Activated T-helper 2 cell treated with anti-CD3 and anti-CD28 coated beads, Interferon-gamma antibody, Interleukin-2, Interleukin-4, amounts not matched to agents 10 μg/mL and 5 μg/mL and 100 μg/mL, durations not matched to agents 14 hours and 24 hours and 36 hours (primary cell): ENCODE data around the gene IFIT3. TPM values are rescaled to one million over a fixed set of nuclear protein-coding genes. Genes with fewer than 3 reads are reported as not detected.

ENCODE experiments used
- DNase-seq: peaks from one replicate; pipeline ENCODE4 v3.0.0; 2021; ENCODE audit warnings: low spot score
- H3K27ac Mint-ChIP-seq: one replicate; pipeline ENCODE4 v1.8.0; 2021; ENCODE audit warnings: mixed read lengths
- H3K27me3 Mint-ChIP-seq: one replicate; pipeline ENCODE4 v1.8.0; 2021; ENCODE audit warnings: low read depth, mixed read lengths
- H3K36me3 Mint-ChIP-seq: one replicate; pipeline ENCODE4 v1.8.0; 2021; ENCODE audit warnings: low read depth, mixed read lengths
- H3K4me1 Mint-ChIP-seq: one replicate; pipeline ENCODE4 v1.8.0; 2021; ENCODE audit warnings: low read depth, mixed read lengths
- H3K4me3 Mint-ChIP-seq: one replicate; pipeline ENCODE4 v1.8.0; 2021; ENCODE audit warnings: low read depth, mild to moderate bottlenecking, moderate library complexity, mixed read lengths
- H3K9me3 Mint-ChIP-seq: one replicate; pipeline ENCODE4 v1.8.0; 2021; ENCODE audit warnings: mixed read lengths
- intact Hi-C: fragments of 100-400 bp; cut with micrococcal nuclease; formaldehyde crosslinking; loops from one replicate; pipeline ENCODE4 v1.15.1; 2023
- total RNA-seq: library from RNA; stranded (reverse); gene quantifications from 2 replicates; pipeline ENCODE4 v1.2.3, GENCODE V29; 2022

Gene IFIT3
- total RNA-seq, 1 donor from 2014 or later = 0.94 TPM

DNA sequence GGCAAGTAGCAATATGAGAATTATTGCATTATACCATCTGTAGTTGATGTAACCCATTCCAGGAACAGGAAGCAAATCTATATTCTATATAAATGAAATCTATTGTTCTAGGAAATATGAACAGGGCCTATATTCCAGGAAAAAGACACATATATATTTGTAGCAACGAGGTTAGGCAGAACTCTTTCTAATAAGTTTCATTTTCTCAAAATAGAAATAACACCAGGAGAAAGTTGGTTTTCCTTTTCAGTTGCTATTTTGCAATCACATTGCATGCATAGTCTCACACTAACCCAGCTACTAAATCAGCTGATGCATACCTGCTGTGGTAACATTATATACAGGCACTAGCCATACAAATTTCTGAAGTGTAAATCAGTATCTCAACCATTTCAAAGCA, 32.2 kb upstream of the IFIT3 start:
- intact Hi-C loops = no loop called here
- Mint-ChIP-seq H3K36me3 (peaks cover 4% of the 10 kb centered on the region), H3K27me3 (peaks cover 17% of the 10 kb centered on the region), H3K4me3 (no peak overlapping the region), H3K9me3 (peaks cover 19% of the 10 kb centered on the region), H3K4me1 (peaks cover 15% of the 10 kb centered on the region), H3K27ac (no peak overlapping the region)
- no peak for DNase-seq

DNA sequence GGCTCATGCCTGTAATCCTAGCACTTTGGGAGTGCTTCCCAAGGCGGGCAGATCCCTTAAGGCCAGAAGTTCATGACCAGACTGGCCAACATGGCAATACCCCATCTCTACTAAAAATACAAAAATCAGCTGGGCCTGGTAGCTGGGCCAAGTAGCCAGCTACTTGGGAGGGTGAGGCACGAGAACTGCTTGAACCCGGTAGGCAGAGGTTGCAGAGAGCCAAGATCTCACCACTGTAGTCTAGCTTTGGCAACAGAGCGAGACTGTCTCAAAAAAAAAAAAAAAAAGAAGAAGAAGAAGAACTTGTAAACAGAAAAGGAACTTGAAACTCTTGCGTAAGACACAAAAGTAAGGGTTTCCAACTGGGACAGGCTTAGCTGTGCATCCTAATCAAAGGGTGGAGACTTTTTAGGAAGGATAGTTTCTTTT, 31.6 kb upstream of the IFIT3 start:
- no peak overlapping the region for H3K27ac Mint-ChIP-seq
- intact Hi-C loops = no loop called here
- H3K4me1 Mint-ChIP-seq = peaks cover 19% of the 10 kb centered on the region
- no peak for DNase-seq
- peaks cover 19% of the 10 kb centered on the region for H3K9me3 Mint-ChIP-seq
- peaks cover 4% of the 10 kb centered on the region for H3K36me3 Mint-ChIP-seq
- H3K27me3 Mint-ChIP-seq = peaks cover 17% of the 10 kb centered on the region
- H3K4me3 Mint-ChIP-seq = no peak overlapping the region

- Mint-ChIP-seq H3K36me3 (peaks cover 4% of the 10 kb centered on the region), H3K4me1 (peaks cover 30% of the 10 kb centered on the region), H3K9me3 (peaks cover 19% of the 10 kb centered on the region), H3K27me3 (peaks cover 12% of the 10 kb centered on the region), H3K27ac (no peak overlapping the region), H3K4me3 (no peak overlapping the region)
- DNase-seq = no peak
- intact Hi-C loops = no loop called here
Observed at GRCh38 chr10:89297356-89297755, 30.4 kb upstream of the IFIT3 start.

- no peak overlapping the region for H3K27ac Mint-ChIP-seq
- intact Hi-C loops = no loop called here
- peaks cover 4% of the 10 kb centered on the region for H3K36me3 Mint-ChIP-seq
- no peak for DNase-seq
- no peak overlapping the region for H3K4me3 Mint-ChIP-seq
- H3K4me1 Mint-ChIP-seq = peaks cover 34% of the 10 kb centered on the region
- peaks cover 12% of the 10 kb centered on the region for H3K27me3 Mint-ChIP-seq
- H3K9me3 Mint-ChIP-seq = peaks cover 19% of the 10 kb centered on the region
Observed at GRCh38 chr10:89297791-89298190, 30.0 kb upstream of the IFIT3 start.

DNA sequence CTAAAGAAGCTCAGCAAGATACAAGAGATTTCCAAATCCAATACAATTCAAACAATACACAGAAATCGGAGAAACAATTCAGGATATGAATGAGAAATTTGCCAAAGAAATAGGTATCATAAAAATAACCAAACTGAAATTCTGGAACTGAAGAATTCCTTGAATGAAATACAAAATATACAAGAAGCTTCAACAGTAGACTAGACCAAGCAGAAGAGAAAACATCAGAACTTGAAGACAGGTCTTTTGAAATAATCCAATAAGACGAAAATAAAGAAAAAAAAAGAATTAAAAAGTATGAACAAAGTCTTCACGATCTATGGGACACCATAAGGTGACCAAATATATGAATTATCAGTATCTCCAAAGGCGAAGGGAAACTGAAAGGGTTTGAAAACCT, 28.8 kb upstream of the IFIT3 start:
- Mint-ChIP-seq H3K4me1 (peaks cover 38% of the 10 kb centered on the region), H3K9me3 (peaks cover 19% of the 10 kb centered on the region), H3K27me3 (peaks cover 15% of the 10 kb centered on the region), H3K36me3 (peaks cover 4% of the 10 kb centered on the region), H3K4me3 (no peak overlapping the region), H3K27ac (no peak overlapping the region)
- intact Hi-C loops = no loop called here
- no peak for DNase-seq

DNA sequence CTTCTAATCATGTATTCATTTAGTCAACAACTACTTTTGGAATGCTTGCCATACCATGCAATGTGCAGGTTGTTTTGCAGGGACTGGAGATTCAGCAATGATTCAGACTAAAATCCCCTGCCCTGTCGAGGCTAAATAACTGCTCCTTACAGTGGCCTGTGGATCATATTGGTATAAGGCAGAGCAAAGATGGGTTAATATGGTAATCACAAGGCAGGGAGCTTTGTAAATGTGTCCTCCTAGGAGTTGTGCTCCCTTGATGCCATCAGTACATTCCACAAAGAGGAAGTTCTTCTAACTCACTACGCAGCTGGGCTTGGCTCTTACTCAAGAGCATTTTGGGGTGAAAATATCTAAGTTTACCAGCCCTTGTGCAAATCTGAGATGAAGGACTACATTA, 26.6 kb upstream of the IFIT3 start:
- Mint-ChIP-seq H3K27me3 (peaks cover 20% of the 10 kb centered on the region), H3K36me3 (peaks cover 11% of the 10 kb centered on the region), H3K27ac (no peak overlapping the region), H3K4me3 (peak overlapping the region; percentile 74), H3K9me3 (peaks cover 19% of the 10 kb centered on the region), H3K4me1 (peaks cover 27% of the 10 kb centered on the region)
- intact Hi-C loops = loop anchor here (5.0 kb wide), 1 partner anchor 91 kb away; the partner anchor contains the start of gene IFIT1
- no peak for DNase-seq

DNA sequence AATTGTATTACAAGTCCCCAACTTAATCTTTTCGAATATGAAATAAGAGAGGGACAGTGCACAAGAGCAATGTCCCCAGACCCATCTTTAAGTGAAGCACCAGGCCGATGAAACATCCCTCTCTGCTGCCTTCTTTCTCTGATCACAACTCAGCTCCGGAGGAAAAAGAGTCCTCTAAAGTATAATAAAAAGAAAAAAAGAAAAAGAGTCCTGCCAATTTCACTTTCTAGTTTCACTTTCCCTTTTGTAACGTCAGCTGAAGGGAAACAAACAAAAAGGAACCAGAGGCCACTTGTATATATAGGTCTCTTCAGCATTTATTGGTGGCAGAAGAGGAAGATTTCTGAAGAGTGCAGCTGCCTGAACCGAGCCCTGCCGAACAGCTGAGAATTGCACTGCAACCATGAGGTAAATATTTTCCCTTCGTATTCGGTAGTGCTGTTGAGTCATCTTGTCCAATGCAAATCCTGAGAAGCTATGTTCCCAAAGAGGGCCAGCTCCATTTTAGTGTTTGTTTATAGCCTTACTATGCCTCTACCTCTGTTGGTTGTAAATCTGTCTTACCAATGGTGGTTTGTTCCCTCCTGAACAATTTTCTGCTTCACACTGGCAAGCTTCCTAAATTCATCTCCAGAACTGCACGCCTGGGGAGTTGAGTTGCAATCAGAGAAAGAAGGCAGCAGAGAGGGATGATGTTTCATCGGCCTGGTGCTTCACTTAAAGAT, 25.9 kb upstream of the IFIT3 start, which contains the start of gene IFIT2:
Gene IFIT2 (plus strand): TSS at position 326 of the 725 bp plus-strand sequence. CDS start 78 bp downstream, at position 404.
- H3K4me1 Mint-ChIP-seq = peaks cover 24% of the 10 kb centered on the region
- H3K4me3 Mint-ChIP-seq = peak within 1 kb of the TSS; percentile 74
- peaks cover 19% of the 10 kb centered on the region for H3K9me3 Mint-ChIP-seq
- H3K36me3 Mint-ChIP-seq = peaks cover 15% of the 10 kb centered on the region
- intact Hi-C loops = loop anchor here (5.0 kb wide), 1 partner anchor 90 kb away; the partner anchor contains the start of gene IFIT1
- peak within 1 kb of the TSS; percentile 30 for H3K27ac Mint-ChIP-seq
- H3K27me3 Mint-ChIP-seq = peaks cover 17% of the 10 kb centered on the region
- DNase-seq = peak; percentile 12

DNA sequence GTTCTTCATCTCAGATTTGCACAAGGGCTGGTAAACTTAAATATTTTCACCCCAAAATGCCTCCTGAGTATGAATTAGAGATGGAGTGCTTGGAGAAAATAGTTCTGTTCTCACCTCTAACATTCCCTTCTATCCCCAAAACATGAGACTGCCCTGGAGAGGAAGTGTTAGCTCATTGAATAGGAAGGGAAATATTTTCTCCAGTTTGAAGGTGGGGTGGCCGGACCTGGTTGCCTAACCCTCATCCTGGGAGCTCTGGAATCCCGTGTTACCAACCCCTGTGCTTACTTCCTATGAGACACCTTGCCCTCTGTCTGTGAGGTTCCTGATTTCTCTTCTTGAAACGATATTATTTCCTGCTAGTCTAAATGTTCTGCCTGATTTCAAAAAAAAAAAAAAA, 25.2 kb upstream of the IFIT3 start:
- intact Hi-C loops = loop anchor here (5.0 kb wide), 1 partner anchor 90 kb away; the partner anchor contains the start of gene IFIT1
- peaks cover 24% of the 10 kb centered on the region for H3K4me1 Mint-ChIP-seq
- no peak overlapping the region for H3K27ac Mint-ChIP-seq
- H3K36me3 Mint-ChIP-seq = peaks cover 20% of the 10 kb centered on the region
- peaks cover 16% of the 10 kb centered on the region for H3K27me3 Mint-ChIP-seq
- H3K4me3 Mint-ChIP-seq = peak overlapping the region; percentile 74
- H3K9me3 Mint-ChIP-seq = peaks cover 19% of the 10 kb centered on the region
- no peak for DNase-seq

GRCh38 chr10:89303161-89303560, 24.6 kb upstream of the IFIT3 start:
- intact Hi-C loops = loop anchor here (5.0 kb wide), 1 partner anchor 89 kb away; the partner anchor contains the start of gene IFIT1
- Mint-ChIP-seq H3K36me3 (peaks cover 20% of the 10 kb centered on the region), H3K4me3 (peak overlapping the region; percentile 23), H3K9me3 (peaks cover 18% of the 10 kb centered on the region), H3K27me3 (peaks cover 15% of the 10 kb centered on the region), H3K4me1 (peaks cover 24% of the 10 kb centered on the region), H3K27ac (no peak overlapping the region)
- no peak for DNase-seq

DNA sequence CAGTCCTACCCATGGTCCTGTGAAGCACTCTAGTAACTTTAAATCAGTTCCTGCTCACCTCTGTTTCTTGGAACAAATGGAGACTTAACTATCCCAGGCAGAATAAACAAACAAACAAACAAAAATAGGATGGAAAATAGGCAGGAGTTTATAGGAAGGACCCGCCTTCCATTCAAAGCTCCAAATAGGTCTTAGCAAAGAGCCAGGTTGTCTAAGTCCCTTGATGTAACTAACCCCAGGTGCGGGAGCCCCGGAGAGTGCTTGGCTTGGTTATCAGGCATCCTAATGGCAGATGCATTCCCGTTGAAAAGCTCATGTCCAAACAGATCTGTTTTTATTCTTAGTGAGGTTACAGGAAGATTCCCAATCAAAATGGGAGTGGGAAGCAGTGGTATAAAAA, 23.8 kb upstream of the IFIT3 start:
- intact Hi-C loops = loop anchor here (5.0 kb wide), 1 partner anchor 88 kb away; the partner anchor contains the start of gene IFIT1
- Mint-ChIP-seq H3K36me3 (peaks cover 20% of the 10 kb centered on the region), H3K4me1 (peaks cover 24% of the 10 kb centered on the region), H3K4me3 (no peak overlapping the region), H3K9me3 (peaks cover 11% of the 10 kb centered on the region), H3K27ac (no peak overlapping the region), H3K27me3 (peaks cover 13% of the 10 kb centered on the region)
- no peak for DNase-seq

- H3K4me3 Mint-ChIP-seq = no peak overlapping the region
- H3K36me3 Mint-ChIP-seq = peaks cover 17% of the 10 kb centered on the region
- no peak for DNase-seq
- H3K27me3 Mint-ChIP-seq = peaks cover 13% of the 10 kb centered on the region
- H3K9me3 Mint-ChIP-seq = peaks cover 7% of the 10 kb centered on the region
- no peak overlapping the region for H3K27ac Mint-ChIP-seq
- intact Hi-C loops = loop anchor here (5.0 kb wide), 1 partner anchor 88 kb away; the partner anchor contains the start of gene IFIT1
- peaks cover 24% of the 10 kb centered on the region for H3K4me1 Mint-ChIP-seq
Observed at GRCh38 chr10:89304446-89304845, 23.4 kb upstream of the IFIT3 start.

- intact Hi-C loops = loop anchor here (5.0 kb wide), 1 partner anchor 87 kb away; the partner anchor contains the start of gene IFIT1
- peaks cover 15% of the 10 kb centered on the region for H3K27me3 Mint-ChIP-seq
- peaks cover 2% of the 10 kb centered on the region for H3K9me3 Mint-ChIP-seq
- DNase-seq = no peak
- H3K27ac Mint-ChIP-seq = no peak overlapping the region
- peaks cover 24% of the 10 kb centered on the region for H3K4me1 Mint-ChIP-seq
- no peak overlapping the region for H3K4me3 Mint-ChIP-seq
- peaks cover 16% of the 10 kb centered on the region for H3K36me3 Mint-ChIP-seq
Observed at GRCh38 chr10:89304925-89305324, 22.9 kb upstream of the IFIT3 start.

GRCh38 chr10:89305766-89306433, 21.9 kb upstream of the IFIT3 start:
- Mint-ChIP-seq H3K27ac (no peak overlapping the region), H3K36me3 (peaks cover 16% of the 10 kb centered on the region), H3K9me3 (no peaks in the 10 kb centered on the region), H3K27me3 (peaks cover 17% of the 10 kb centered on the region), H3K4me3 (no peak overlapping the region), H3K4me1 (peaks cover 23% of the 10 kb centered on the region)
- DNase-seq = no peak
- intact Hi-C loops = no loop called here
